SK-MEL-5 (cell line): ENCODE results near the gene PGA4. TPM values are rescaled to one million over a fixed set of nuclear protein-coding genes. Genes with fewer than 3 reads are reported as not detected.

ENCODE experiments used
- DNase-seq: peaks from one replicate; pipeline ENCODE4 v3.0.0-alpha.2; 2016; ENCODE audit warnings: low read depth, low spot score
- in situ Hi-C: cut with HindIII; loops from 2 replicates; pipeline ENCODE4 v1.10.0; 2016; ENCODE audit warnings: low sequenced_read_pairs, high pct_unique_total_duplicates, low pct_unique_long_range_greater_than_20kb
- total RNA-seq: library from RNA; depleted of rRNA; stranded (reverse); fragments of >200 nt; shearing (Covaris generic); gene quantifications from 2 replicates; pipeline ENCODE4 v1.2.3, GENCODE V29; 2014; rRNA removed

PGA4 gene
- total RNA-seq, 1 experiment from 2014 or later = not detected

DNA sequence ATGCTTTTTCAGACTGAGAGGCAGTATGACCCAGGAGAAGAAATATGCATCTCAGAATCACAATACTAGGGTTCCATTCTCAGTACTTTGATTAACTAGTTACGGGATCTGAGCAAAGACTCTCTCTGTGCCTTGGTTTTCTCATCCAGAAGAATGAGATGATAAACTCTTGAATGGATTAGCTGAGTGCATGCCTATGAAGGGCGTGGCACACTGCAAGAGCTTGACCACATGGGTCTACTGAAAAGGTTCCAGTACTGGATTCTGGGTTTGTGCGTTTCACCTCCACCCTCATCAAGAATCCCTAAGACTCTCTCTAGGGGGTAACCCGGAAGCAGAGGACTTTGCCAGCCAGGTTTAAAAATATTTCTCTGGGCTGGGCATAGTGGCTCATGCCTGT is 44.5 kb downstream of the PGA4 start:
- no peak for DNase-seq
- in situ Hi-C loops = no loop called here

DNA sequence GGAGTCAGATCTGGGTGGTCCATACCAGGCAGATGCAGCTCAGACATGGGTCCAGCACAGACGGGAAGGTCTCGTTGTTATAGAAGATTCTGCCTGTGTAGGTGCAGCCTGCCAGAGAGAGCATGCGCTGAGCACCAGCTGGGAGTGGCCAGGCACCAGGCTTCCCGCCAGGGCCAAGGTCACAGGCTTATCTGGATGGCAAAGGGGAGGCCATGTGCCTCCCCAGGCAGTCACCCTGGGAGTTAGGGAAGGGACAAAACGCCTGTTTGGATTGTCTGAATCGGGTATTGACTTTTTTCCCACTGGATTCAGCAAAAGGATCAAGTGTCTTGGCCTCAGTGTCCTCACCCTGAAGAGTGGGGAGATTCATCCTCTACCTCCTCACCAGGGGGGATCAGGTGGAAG is 45.3 kb downstream of the PGA4 start:
- no peak for DNase-seq
- in situ Hi-C loops = no loop called here

DNA sequence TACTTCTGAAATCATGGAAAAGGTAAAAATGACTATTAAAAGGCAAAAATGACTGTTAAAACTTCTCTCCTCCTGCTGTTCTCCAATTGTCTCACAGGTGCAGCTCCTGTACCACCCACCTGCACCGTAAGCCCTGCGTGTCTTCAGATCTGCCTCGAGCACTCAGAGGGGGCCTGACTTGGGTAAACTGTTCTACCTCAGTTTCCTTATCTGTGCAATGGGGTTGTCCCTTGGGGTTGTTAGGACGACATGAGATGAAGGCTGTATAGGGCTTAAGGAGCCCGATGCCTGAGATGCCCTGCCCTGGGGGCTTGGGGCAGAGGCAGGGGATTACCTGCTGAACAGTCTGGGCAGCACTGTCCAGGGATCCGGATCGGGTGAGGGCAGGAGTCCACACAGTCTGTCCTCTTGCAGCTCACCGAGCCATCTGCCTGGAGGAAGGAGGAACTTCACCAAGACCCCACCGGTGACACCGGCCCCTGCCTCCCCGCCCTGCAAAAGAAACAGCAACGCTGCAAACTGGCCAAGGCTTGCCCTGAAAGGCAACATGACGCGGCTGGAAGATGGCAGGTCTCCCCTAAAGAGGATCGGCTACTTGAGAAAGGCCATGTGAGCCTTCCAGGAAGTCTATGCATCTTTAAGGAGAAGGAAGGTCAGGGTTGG is 46.6 kb downstream of the PGA4 start:
- in situ Hi-C loops = no loop called here
- no peak for DNase-seq

DNA sequence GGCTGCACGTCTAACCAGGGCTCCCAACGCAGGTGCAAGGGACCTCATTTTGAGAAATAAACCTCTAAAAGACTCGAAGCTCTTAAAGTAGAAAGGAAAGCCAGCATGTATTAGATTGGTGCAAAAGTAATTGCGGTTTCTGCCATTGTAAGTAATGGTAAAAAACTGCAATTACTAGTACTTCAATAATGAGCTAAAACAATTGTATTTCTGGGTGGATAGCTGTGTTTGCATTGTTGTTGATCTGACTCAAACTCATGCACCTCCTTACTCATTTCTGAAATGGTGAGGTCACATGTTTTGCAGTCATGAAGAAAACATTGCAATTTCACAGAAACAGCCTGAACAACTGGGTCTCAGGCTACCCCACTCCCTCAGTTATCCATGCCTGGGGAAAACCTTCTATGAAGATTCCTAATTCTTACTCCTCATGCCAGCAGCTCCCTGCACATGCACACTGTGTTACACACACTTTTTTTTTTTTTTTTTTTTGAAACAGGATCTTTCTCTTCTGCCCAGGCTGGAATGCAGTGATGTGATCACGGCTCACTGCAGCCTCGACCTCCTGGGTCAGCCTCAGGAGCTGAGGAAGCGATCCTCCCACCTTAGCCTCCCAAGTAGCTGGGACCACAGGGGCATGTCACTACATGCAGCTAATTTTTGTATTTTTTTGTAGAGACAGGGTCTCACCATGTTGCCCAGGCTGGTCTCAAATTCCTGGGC is 48.4 kb downstream of the PGA4 start:
- in situ Hi-C loops = no loop called here
- DNase-seq = no peak

DNA sequence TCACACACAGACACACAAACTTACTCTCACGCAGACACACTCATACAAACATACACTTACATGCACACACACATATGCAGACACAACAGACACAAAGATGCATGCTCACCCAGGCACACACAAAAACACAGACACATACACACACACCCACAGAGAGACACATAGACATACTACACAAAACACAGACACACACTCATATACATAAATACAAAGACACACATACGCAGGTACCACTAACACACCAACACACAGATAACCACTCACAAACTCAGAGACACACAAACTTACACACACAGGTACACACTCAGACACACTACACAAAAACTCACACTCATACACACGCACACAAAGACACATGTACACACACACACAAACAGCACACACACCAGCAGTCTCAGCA is 50.6 kb downstream of the PGA4 start:
- no peak for DNase-seq
- in situ Hi-C loops = no loop called here

DNA sequence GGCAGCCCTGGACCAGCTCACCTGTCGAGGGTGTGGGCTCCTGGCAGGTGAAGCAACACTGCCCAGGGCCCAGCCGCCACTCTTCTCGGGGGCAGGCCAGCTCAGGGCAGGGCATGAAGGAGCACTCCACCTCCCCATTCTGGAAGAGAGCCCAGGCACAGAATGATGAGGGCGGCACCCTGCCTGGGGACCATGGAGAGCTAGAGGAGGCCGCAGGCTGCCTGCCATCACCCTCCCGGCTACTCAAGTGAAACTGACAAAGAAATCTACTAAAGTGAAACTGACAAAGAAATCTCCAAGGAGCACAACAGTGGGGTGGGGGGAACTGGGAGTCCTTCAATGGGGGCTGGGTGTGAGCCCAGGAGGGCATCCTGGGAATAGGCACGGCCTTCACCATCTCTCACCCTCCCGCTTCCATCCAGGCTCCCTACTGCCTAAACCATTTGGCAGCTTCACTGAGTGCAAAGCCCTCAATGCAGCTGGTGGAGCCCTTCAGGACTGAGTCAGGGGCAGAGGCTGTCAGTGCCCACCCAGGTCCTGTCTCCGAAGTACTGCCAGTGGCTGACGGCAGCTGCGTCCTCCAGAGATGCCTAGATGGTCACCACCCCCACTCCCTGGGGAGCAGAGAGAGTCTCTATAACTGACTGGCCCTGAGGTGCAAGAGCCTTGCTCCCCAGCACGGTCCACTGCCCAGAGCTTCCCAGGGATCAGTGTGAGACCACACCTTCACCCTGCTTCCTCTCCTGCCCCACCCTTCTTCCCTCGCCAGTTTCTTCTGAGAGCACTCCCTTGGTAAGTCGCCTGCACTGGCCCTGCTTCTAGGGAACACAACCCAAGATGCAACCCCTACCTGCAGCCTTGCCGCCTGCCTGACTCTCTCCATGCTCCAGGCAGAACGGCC is 51.3 kb downstream of the PGA4 start:
- DNase-seq = no peak
- in situ Hi-C loops = no loop called here

DNA sequence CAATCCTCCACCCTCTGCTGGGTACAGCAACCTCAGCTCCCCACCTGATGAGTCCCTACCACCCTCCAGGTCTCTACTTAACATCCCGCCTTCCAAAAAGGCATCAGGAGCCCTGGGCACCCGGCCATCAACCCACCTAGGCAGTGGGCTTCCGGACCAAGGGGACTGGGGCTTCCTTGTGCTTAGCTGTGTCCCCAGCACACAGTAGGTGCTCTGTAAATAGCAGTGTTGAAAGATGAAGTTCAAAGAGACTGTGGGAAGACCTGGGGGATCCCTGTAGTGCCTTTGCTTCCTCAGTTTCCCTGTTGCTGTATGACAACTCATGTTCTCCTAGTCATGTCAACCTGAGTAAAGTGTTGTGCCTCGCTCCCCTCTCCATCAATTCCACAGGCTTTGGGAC is 51.9 kb downstream of the PGA4 start:
- no peak for DNase-seq

DNA sequence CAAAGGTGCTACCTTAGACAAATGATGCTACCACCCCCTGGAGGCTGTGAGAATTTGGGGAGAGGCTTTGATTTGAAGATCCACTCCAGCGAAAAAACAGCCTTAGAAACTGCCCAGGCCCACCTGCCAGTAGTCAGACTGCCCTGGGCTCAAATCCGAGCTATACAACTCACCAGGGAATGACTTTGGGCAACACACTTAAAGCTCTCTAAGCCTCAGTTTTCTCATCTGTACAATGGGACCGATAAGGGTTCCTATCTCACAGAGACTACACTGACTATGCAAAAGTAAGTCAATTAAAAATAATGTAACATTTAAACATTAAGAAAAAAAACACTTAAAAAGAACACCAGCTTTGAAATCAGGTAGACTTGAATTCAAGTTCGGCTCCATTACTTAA is 53.0 kb downstream of the PGA4 start:
- in situ Hi-C loops = no loop called here
- DNase-seq = no peak

More for the DNA sequence above, 51.9 kb downstream of the PGA4 start:
- in situ Hi-C loops = no loop called here

DNA sequence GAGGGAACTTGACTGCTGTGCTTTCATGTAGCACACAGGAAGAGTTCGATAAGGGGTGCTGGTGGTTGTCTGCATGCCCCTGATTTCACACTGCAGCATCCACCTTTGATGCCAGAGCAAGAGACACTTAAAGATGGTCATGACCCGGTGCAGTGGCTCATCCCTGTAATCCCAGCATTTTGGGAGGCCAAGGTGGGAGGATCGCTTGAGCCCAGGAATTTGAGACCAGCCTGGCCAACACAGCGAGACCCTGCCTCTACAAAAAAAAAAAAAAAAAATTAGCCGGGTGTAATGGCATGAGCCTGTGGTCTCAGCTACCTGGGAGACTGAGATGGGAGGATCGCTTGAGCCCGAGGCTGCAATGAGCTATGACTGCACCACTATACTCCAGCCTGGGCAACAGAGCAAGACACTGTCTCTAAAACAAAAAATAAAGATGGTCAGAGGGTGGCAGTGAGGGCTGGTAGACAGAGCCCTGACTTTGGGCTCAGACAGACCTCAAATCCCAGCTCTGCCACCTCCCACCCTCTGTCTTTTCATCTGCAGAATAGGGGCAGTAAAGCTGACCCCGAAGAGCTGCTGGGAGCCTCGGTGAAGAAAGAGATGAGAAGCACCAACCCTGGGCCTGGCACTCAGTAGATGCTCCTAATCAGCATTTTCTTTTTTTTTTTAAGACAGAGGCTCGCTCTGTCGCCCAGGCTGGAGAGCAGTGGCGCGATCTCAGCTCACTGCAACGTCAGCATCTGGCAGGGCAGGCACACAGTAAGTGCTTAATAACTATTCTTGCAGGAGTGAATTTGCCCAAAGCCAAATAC is 55.2 kb downstream of the PGA4 start:
- in situ Hi-C loops = no loop called here
- DNase-seq = no peak

DNA sequence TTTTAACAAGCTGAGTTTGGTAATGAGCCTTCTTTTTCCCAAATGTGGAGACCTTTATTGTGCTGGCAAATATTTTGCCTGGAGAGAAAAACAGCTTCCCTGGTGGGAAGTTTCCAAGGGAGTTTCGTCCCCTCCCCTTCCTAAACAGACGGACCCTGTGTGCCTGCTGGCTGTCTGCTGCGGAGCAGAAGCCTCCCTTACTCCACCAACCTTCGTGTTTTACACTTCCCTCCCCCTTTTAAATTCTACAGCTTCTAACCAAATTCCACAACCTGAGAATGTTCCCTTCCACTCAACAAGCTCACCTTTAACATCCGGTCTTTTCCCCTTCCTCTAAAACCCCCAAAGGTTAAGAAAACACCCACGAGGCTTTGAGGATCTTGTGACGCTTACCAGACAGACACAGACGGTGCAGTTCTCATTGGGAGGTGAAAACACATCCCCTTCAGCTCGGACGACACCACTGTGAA is 55.9 kb downstream of the PGA4 start:
- peak; percentile 66 for DNase-seq
- in situ Hi-C loops = no loop called here

DNA sequence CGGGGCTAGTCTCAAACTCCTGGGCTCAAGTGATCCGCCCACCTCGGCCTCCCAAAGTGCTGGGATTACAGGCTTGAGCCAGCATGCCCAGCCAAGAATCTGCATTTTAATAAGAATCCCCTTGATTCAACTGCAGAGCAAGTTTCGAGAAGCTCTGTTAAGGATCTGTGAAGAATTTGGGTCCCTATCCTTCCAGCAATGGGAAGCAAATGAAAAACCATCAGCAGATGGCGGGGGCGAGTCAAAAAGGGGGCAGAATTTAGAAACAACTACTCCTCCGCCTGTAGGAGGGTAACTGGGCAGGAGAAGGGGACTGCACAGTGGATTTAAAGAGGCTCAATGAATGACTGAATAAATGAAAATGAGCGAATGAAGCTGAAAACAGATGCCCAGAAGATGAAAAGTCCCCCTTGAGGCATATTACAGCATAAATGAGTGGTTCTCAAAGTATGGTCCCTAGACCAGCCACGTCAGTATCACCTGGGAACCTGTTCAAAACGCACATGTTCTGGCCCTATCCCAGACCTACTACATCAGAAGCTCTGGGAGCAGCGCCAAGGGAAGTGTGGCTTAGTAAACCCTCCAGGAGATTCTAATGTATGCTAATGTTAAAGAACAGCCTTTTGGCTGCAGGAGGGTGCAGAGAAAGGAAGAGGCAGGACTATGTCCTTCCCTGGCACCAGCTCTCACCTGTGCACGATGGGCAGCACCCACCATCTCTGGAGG is 58.0 kb downstream of the PGA4 start:
- DNase-seq = no peak
- in situ Hi-C loops = no loop called here

DNA sequence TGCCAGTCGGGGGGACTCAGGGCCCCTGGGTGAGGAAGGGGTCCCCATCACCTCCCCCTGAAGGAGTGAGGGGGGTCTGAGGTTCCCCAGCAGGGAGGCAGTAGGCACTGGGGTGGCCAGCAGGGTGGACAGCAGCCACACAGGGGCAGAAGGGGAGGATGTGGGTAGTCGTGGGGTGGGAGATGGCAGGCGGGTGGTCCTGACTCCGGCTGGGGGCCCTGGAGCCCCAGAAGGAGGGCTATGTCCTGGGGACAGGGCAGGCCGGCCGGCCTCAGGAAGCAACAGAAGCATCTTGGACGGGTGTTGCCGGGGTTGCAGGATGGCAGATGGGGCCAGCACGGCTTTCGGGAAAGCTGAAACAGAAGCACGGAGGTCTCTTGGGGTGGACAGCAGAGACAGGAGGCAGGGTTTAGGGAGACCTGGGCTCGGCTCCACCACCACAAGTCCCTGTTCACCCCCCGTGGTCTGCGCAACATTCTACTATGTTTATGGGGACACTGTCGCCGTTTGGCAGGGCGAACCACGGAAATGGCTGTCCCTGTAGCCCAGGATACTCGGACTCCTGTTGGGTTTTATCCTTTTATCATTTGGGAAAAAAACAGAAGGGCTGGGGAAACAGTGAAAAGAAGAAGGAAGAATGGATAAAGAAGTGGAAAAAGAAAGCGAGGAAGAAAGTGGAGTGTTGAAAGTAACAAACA is 58.9 kb downstream of the PGA4 start:
- DNase-seq = no peak
- in situ Hi-C loops = no loop called here

Other genes starting within 250 kb of the PGA4 start
- not detected in 2 replicates for gene CD5, start 119.9 kb upstream of the PGA4 start, total RNA-seq
- gene VPS37C, start 60.9 kb upstream of the PGA4 start, total RNA-seq = 13.5 and 17.4 TPM in 2 replicates
- not detected in 2 replicates for gene PGA3, start 18.8 kb upstream of the PGA4 start, total RNA-seq
- not detected in 2 replicates for gene PGA5, start 18.8 kb downstream of the PGA4 start, total RNA-seq
- 0.24 and 0.45 TPM in 2 replicates for gene VWCE, start 73.0 kb downstream of the PGA4 start, total RNA-seq
- gene DDB1, start 110.8 kb downstream of the PGA4 start, total RNA-seq = 190 and 218 TPM in 2 replicates
- gene TKFC, start 110.9 kb downstream of the PGA4 start, total RNA-seq = 43.2 and 48.6 TPM in 2 replicates
- gene CYB561A3, start 139.5 kb downstream of the PGA4 start, total RNA-seq = 15.1 and 20.5 TPM in 2 replicates
- 37.2 and 38.7 TPM in 2 replicates for gene TMEM138, start 140.0 kb downstream of the PGA4 start, total RNA-seq
- 0.95 and 2.0 TPM in 2 replicates for gene TMEM216, start 170.2 kb downstream of the PGA4 start, total RNA-seq
- 14.6 and 19.1 TPM in 2 replicates for gene CPSF7, start 207.6 kb downstream of the PGA4 start, total RNA-seq
- 43.5 and 45.4 TPM in 2 replicates for gene SDHAF2, start 207.8 kb downstream of the PGA4 start, total RNA-seq